Left ventricle myocardium inferior (tissue), 1 donor: ENCODE results near the gene FAM222B. TPM values are rescaled to one million over a fixed set of nuclear protein-coding genes. Genes with fewer than 3 reads are reported as not detected.
"Not testable (repeated sequence)": the region's sequence is repeated elsewhere in the genome, so short reads cannot be mapped to it uniquely, and the experiment has no call there.

Experiments
- DNase-seq: peaks from one replicate; pipeline ENCODE4 v3.0.0-alpha.2; 2020
- H3K27ac ChIP-seq: fragments of 200-600 bp; replicated peaks from 2 replicates; pipeline ENCODE4 v1.8.0; 2021
- H3K27me3 ChIP-seq: fragments of 200-600 bp; 2 replicates; pipeline ENCODE4 v1.8.0; 2021; ENCODE audit warnings: low read depth
- H3K36me3 ChIP-seq: fragments of 200-600 bp; 2 replicates; pipeline ENCODE4 v1.8.0; 2021
- H3K4me1 ChIP-seq: fragments of 200-600 bp; 2 replicates; pipeline ENCODE4 v1.8.0; 2021
- H3K4me3 ChIP-seq: fragments of 200-600 bp; 2 replicates; pipeline ENCODE4 v1.8.0; 2021; ENCODE audit warnings: mild to moderate bottlenecking, moderate library complexity
- H3K9me3 ChIP-seq: fragments of 200-600 bp; replicated peaks from 2 replicates; pipeline ENCODE4 v1.8.0; 2021
- intact Hi-C: fragments of 100-400 bp; cut with micrococcal nuclease; formaldehyde crosslinking; loops from one replicate; pipeline ENCODE4 v1.11.0; 2022
- total RNA-seq: library from RNA; stranded (reverse); fragmentation: NEBNext Ultra II Directional; extraction: Animal tissue kit (Norgen Biotek cat#: 25700); gene quantifications from one replicate; pipeline ENCODE4 v1.2.1, GENCODE V29; 2021
- TF ChIP-seq, protein P1 (sequence below): fragments of 200-600 bp; IDR thresholded peaks from 2 replicates; pipeline ENCODE4 v1.8.0; 2021; ENCODE audit warnings: antibody characterized with exemption, mild to moderate bottlenecking, borderline replicate concordance
- donor health status: DM: no; HTN: yes; CAD: no; lungs with severe emphysema.

Gene FAM222B
- total RNA-seq, 1 donor from 2014 or later = 17.5 TPM

DNA sequence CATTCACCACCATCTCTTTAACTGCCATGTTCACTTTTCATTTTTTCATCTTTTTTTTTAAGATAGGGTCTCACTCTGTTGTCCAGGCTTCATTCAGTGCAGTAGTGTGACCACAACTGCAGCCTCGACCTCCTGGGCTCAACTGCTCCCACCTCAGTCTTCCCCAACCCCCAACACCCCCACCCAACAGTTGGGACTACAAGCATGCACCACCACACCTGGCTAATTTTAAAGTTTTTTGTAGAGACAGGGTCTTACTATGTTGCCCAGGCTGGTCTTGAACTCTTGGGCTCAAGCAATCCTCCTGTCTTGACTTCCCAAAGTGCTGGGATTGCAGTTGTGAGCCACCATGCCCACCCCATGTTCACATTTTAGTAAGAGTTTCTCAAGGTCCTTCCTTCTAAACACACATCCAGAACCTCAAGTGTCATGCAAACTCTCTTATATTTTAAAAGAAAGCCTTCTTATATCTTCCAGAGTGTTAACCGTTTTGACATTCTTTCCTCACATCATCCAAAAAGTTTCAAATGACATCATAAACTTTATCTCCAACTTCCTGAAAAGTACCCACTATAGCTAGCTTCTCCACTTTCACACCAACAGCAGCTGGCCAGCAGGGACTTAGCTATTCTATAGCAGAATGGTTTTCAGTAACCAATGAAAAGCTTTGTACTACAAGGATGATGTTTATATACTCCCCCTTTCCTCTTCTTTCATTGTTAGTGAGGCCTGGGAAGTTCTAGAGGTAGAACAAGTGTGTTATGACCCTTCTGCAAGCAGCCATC is 49.5 kb downstream of the FAM222B start:
- H3K9me3 ChIP-seq = no peaks in the 10 kb centered on the region
- H3K4me1 ChIP-seq = peaks cover 10% of the 10 kb centered on the region
- H3K27ac ChIP-seq = no peak overlapping the region
- intact Hi-C loops = no loop called here
- peaks cover 2% of the 10 kb centered on the region for H3K36me3 ChIP-seq
- no peaks in the 10 kb centered on the region for H3K27me3 ChIP-seq
- TF ChIP-seq, protein P1, sequence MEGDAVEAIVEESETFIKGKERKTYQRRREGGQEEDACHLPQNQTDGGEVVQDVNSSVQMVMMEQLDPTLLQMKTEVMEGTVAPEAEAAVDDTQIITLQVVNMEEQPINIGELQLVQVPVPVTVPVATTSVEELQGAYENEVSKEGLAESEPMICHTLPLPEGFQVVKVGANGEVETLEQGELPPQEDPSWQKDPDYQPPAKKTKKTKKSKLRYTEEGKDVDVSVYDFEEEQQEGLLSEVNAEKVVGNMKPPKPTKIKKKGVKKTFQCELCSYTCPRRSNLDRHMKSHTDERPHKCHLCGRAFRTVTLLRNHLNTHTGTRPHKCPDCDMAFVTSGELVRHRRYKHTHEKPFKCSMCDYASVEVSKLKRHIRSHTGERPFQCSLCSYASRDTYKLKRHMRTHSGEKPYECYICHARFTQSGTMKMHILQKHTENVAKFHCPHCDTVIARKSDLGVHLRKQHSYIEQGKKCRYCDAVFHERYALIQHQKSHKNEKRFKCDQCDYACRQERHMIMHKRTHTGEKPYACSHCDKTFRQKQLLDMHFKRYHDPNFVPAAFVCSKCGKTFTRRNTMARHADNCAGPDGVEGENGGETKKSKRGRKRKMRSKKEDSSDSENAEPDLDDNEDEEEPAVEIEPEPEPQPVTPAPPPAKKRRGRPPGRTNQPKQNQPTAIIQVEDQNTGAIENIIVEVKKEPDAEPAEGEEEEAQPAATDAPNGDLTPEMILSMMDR = no peak
- DNase-seq = no peak
- H3K4me3 ChIP-seq = no peak overlapping the region

DNA sequence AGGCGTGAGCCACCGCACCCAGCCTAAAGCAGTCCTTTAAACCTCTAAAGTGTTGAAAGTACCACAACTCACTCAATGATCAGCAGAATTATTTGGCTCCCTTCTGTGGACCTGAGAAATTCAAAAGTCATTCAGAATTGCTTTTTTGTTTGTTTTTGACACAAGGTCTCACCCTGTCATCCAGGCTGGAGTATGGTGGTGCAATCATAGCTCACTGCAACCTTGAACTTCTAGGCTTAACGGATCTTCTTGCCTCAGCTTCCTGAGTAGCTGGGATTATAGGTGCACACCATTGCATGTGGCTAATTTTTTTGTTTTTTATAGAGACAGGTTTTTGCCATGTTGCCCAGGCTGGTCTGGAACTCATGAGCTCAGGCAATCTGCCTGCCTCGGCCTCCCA is 54.5 kb downstream of the FAM222B start:
- intact Hi-C loops = no loop called here
- Histone ChIP-seq H3K27me3 (no peaks in the 10 kb centered on the region), H3K4me3 (no peak overlapping the region), H3K36me3 (peaks cover 4% of the 10 kb centered on the region), H3K4me1 (no peaks in the 10 kb centered on the region), H3K27ac (no peak overlapping the region), H3K9me3 (no peaks in the 10 kb centered on the region)
- TF ChIP-seq, protein P1 = no peak
- no peak for DNase-seq

DNA sequence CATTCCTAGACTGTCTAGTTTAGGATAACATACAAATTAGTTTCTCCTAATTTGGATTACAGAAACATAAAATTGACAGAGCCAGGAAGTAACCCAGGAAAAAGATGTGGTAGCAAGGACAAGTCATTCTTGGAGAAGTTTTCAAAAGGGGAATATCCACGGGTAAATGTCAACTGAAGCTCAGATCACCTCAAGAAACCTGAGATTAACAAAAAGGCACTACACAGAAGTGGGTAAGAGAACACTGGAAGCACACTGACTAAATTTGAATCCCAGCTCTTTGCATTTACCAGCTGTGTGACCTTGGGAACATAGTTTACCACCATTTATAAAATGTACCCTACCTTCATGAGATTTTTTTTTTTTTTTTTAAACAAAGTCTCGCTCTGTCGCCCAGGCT is 59.4 kb downstream of the FAM222B start:
- TF ChIP-seq, protein P1 = no peak
- Histone ChIP-seq H3K4me3 (no peak overlapping the region), H3K9me3 (no peaks in the 10 kb centered on the region), H3K4me1 (no peaks in the 10 kb centered on the region), H3K27me3 (no peaks in the 10 kb centered on the region), H3K27ac (no peak overlapping the region), H3K36me3 (peaks cover 4% of the 10 kb centered on the region)
- DNase-seq = no peak
- intact Hi-C loops = no loop called here

DNA sequence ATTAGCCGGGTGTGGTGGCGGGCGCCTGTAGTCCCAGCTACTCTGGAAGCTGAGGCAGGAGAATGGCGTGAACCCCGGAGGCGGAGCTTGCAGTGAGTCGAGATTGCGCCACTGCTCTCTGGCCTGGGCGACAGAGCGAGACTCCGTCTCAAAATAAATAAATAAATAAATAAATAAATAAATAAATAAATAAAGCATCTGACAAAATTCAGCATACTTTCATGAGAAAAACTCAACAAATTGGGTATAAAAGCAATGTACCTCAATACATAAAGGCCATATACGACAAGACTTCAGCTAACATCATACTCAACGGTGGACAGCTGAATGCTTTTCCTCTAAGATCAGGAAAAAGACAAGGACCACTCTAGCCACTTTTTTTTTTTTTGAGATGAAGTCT is 63.0 kb downstream of the FAM222B start:
- DNase-seq, H3K4me3 ChIP-seq, intact Hi-C loops, H3K9me3 ChIP-seq, H3K27ac ChIP-seq, H3K36me3 ChIP-seq, H3K27me3 ChIP-seq: not testable (repeated sequence)
- H3K4me1 ChIP-seq = peaks cover 16% of the 10 kb centered on the region

DNA sequence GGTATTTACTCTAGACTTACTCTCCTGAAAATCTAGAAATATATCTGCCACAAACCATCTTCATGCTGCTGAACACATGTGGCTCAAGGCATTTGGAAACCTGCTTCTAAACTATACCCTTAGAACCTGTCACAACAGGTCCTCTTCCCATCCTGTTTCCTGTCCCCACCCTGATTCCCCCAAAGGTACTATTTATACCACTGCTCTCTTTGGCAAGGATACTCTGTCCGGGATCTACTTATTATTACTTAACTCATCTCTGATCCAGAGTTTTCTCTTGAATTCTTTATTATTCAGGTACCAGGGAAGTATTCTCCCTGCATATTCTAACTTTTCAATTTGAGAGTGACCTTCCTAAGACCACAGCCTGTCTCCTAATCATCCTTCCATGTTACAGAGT is 65.4 kb downstream of the FAM222B start:
- TF ChIP-seq, protein P1 = no peak
- H3K27ac ChIP-seq = peak overlapping the region; percentile 45

DNA sequence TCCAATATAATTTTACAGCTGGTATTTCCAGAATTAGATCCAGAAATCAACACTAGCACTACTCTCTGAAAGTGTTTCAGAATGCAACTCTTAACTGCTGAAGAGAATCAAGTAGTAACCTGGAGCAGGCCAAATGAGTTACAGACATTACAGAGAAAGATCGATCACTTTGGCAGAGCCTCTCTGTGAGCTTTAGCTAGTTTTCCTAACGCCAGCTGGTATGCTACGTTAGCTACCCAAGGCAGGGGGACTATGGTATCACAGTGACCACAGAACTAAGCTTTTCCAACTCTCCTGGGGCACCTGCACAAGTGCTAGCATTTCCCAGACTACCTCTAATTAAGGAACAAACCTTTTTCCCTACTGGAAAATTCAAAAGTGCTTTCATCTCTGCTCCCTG is 68.4 kb downstream of the FAM222B start:
- no peak for DNase-seq
- intact Hi-C loops = no loop called here
- H3K9me3 ChIP-seq = no peaks in the 10 kb centered on the region
- no peaks in the 10 kb centered on the region for H3K27me3 ChIP-seq
- H3K4me1 ChIP-seq = peaks cover 16% of the 10 kb centered on the region
- H3K27ac ChIP-seq = no peak overlapping the region
- TF ChIP-seq, protein P1 = no peak
- H3K36me3 ChIP-seq = no peaks in the 10 kb centered on the region
- no peak overlapping the region for H3K4me3 ChIP-seq

More for the DNA sequence above, 65.4 kb downstream of the FAM222B start:
- DNase-seq = no peak
- Histone ChIP-seq H3K36me3 (no peaks in the 10 kb centered on the region), H3K4me1 (peaks cover 16% of the 10 kb centered on the region), H3K4me3 (no peak overlapping the region), H3K9me3 (no peaks in the 10 kb centered on the region), H3K27me3 (no peaks in the 10 kb centered on the region)
- intact Hi-C loops = no loop called here
